Measurements from ENCODE around the gene ZCCHC13.
"Not testable (repeated sequence)": the region's sequence is repeated elsewhere in the genome, so short reads cannot be mapped to it uniquely, and the experiment has no call there.

Gene ZCCHC13

GRCh38 chrX:74295101-74295500, 8.9 kb upstream of the ZCCHC13 start:
- peaks cover under 1% of the 10 kb centered on the region; the same call in 1 of the 2 replicates for H3K4me1 ChIP-seq (ENCODE audit: low read length)
- no peaks in the 10 kb centered on the region for H4K20me1 ChIP-seq (ENCODE audit: insufficient read depth, low read length)
- no peak overlapping the region for H2AFZ ChIP-seq (ENCODE audit: low read depth, low read length)
- H3K9me3 ChIP-seq (ENCODE audit: insufficient read depth, low read length): no peaks in the 10 kb centered on the region
- no peak overlapping the region for H3K4me3 ChIP-seq (ENCODE audit: low read length)
- H3K79me2 ChIP-seq (ENCODE audit: low read length): peaks cover 21% of the 10 kb centered on the region
- H3K36me3 ChIP-seq (replicated peaks; ENCODE audit: low read depth, low read length): no peaks in the 10 kb centered on the region
- no peak overlapping the region for H3K27ac ChIP-seq (ENCODE audit: low read length)
- H3K9ac ChIP-seq (ENCODE audit: low read length): no peak overlapping the region
- H3K4me2 ChIP-seq (ENCODE audit: low read length): no peak overlapping the region
- no peaks in the 10 kb centered on the region for H3K27me3 ChIP-seq (ENCODE audit: low read depth, low read length)
- TF ChIP-seq CTCF (IDR thresholded peaks at IDR 0.05; ENCODE audit: low read depth, low read length) (no peak), EZH2phosphoT487 (IDR thresholded peaks at IDR 0.05; ENCODE audit: low read depth) (no peak)

GRCh38 chrX:74297766-74298165, 6.2 kb upstream of the ZCCHC13 start:
- Histone ChIP-seq H3K4me2 (ENCODE audit: low read length) (no peak overlapping the region), H3K36me3 (replicated peaks; ENCODE audit: low read depth, low read length) (no peaks in the 10 kb centered on the region), H3K27me3 (ENCODE audit: low read depth, low read length) (no peaks in the 10 kb centered on the region), H3K4me3 (ENCODE audit: low read length) (no peak overlapping the region), H3K27ac (ENCODE audit: low read length) (no peak overlapping the region), H3K9ac (ENCODE audit: low read length) (no peak overlapping the region), H3K79me2 (ENCODE audit: low read length) (no peaks in the 10 kb centered on the region), H2AFZ (ENCODE audit: low read depth, low read length) (no peak overlapping the region), H3K9me3 (ENCODE audit: insufficient read depth, low read length) (no peaks in the 10 kb centered on the region), H3K4me1 (ENCODE audit: low read length) (no peaks in the 10 kb centered on the region), H4K20me1 (ENCODE audit: insufficient read depth, low read length) (no peaks in the 10 kb centered on the region)
- no peak for TF ChIP-seq EZH2phosphoT487 (IDR thresholded peaks at IDR 0.05; ENCODE audit: low read depth)
- no peak for TF ChIP-seq CTCF (IDR thresholded peaks at IDR 0.05; ENCODE audit: low read depth, low read length)

- no peak overlapping the region for H3K4me3 ChIP-seq (ENCODE audit: low read length)
- H3K36me3 ChIP-seq (replicated peaks; ENCODE audit: low read depth, low read length): no peaks in the 10 kb centered on the region
- H3K4me1 ChIP-seq (ENCODE audit: low read length): no peaks in the 10 kb centered on the region
- no peak overlapping the region for H3K4me2 ChIP-seq (ENCODE audit: low read length)
- no peak overlapping the region for H3K9ac ChIP-seq (ENCODE audit: low read length)
- no peaks in the 10 kb centered on the region for H3K79me2 ChIP-seq (ENCODE audit: low read length)
- TF ChIP-seq CTCF (IDR thresholded peaks at IDR 0.05; ENCODE audit: low read depth, low read length) (no peak), EZH2phosphoT487 (IDR thresholded peaks at IDR 0.05; ENCODE audit: low read depth) (no peak)
- no peaks in the 10 kb centered on the region for H4K20me1 ChIP-seq (ENCODE audit: insufficient read depth, low read length)
- H3K27ac ChIP-seq (ENCODE audit: low read length): no peak overlapping the region
- no peaks in the 10 kb centered on the region for H3K9me3 ChIP-seq (ENCODE audit: insufficient read depth, low read length)
- H2AFZ ChIP-seq (ENCODE audit: low read depth, low read length): no peak overlapping the region
- no peaks in the 10 kb centered on the region for H3K27me3 ChIP-seq (ENCODE audit: low read depth, low read length)
These were observed 3.1 kb upstream of the ZCCHC13 start for GRCh38 chrX:74300869-74301268.

GRCh38 chrX:74318672-74319071, 14.7 kb downstream of the ZCCHC13 start:
- H3K36me3 ChIP-seq (replicated peaks; ENCODE audit: low read depth, low read length): no peaks in the 10 kb centered on the region
- H2AFZ ChIP-seq (ENCODE audit: low read depth, low read length): no peak overlapping the region
- TF ChIP-seq EZH2phosphoT487 (IDR thresholded peaks at IDR 0.05; ENCODE audit: low read depth): no peak
- TF ChIP-seq CTCF (IDR thresholded peaks at IDR 0.05; ENCODE audit: low read depth, low read length): no peak
- H3K79me2 ChIP-seq (ENCODE audit: low read length): no peaks in the 10 kb centered on the region
- no peaks in the 10 kb centered on the region for H4K20me1 ChIP-seq (ENCODE audit: insufficient read depth, low read length)
- H3K27me3 ChIP-seq (ENCODE audit: low read depth, low read length): no peaks in the 10 kb centered on the region
- no peak overlapping the region for H3K4me3 ChIP-seq (ENCODE audit: low read length)
- H3K4me2 ChIP-seq (ENCODE audit: low read length): no peak overlapping the region
- no peaks in the 10 kb centered on the region for H3K9me3 ChIP-seq (ENCODE audit: insufficient read depth, low read length)
- H3K4me1 ChIP-seq (ENCODE audit: low read length): no peaks in the 10 kb centered on the region
- H3K27ac ChIP-seq (ENCODE audit: low read length): no peak overlapping the region
- H3K9ac ChIP-seq (ENCODE audit: low read length): no peak overlapping the region

- H3K9ac ChIP-seq (ENCODE audit: low read length); H3K79me2 ChIP-seq (ENCODE audit: low read length); H3K4me3 ChIP-seq (ENCODE audit: low read length); H3K4me2 ChIP-seq (ENCODE audit: low read length); H3K27me3 ChIP-seq (ENCODE audit: low read depth, low read length); H3K27ac ChIP-seq (ENCODE audit: low read length); H3K9me3 ChIP-seq (ENCODE audit: insufficient read depth, low read length); H3K36me3 ChIP-seq (replicated peaks; ENCODE audit: low read depth, low read length); H3K4me1 ChIP-seq (ENCODE audit: low read length); H4K20me1 ChIP-seq (ENCODE audit: insufficient read depth, low read length); H2AFZ ChIP-seq (ENCODE audit: low read depth, low read length): not testable (repeated sequence)
These were observed 15.3 kb downstream of the ZCCHC13 start for GRCh38 chrX:74319321-74319720.

Measured in OCI-LY3 (cell line).